DND-41 (cell line): ENCODE measurements around the gene TRA2A.

ENCODE experiments used
- EZH2 ChIP-seq: IDR thresholded peaks from 3 replicates; pipeline ENCODE4 v1.6.1; 2012; ENCODE audit warnings: borderline replicate concordance, low read depth, mild to moderate bottlenecking, moderate library complexity, low read length, inconsistent platforms; ENCODE audit not compliant: severe bottlenecking
- TF ChIP-seq, protein P1 (sequence below): IDR thresholded peaks from 2 replicates; pipeline ENCODE4 v1.5.1; 2012; ENCODE audit warnings: borderline replicate concordance, low read length, moderate library complexity, mild to moderate bottlenecking; ENCODE audit not compliant: poor library complexity, severe bottlenecking; ENCODE audit errors: extremely low read depth

GRCh38 chr7:23539494-23539907 is 7.7 kb upstream of the TRA2A start:
- no peak for TF ChIP-seq EZH2
- TF ChIP-seq, protein P1, sequence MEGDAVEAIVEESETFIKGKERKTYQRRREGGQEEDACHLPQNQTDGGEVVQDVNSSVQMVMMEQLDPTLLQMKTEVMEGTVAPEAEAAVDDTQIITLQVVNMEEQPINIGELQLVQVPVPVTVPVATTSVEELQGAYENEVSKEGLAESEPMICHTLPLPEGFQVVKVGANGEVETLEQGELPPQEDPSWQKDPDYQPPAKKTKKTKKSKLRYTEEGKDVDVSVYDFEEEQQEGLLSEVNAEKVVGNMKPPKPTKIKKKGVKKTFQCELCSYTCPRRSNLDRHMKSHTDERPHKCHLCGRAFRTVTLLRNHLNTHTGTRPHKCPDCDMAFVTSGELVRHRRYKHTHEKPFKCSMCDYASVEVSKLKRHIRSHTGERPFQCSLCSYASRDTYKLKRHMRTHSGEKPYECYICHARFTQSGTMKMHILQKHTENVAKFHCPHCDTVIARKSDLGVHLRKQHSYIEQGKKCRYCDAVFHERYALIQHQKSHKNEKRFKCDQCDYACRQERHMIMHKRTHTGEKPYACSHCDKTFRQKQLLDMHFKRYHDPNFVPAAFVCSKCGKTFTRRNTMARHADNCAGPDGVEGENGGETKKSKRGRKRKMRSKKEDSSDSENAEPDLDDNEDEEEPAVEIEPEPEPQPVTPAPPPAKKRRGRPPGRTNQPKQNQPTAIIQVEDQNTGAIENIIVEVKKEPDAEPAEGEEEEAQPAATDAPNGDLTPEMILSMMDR: no peak
